Endodermal cell (in vitro differentiated cells): Measurements from ENCODE around the gene RNF38. TPM values are rescaled to one million over a fixed set of nuclear protein-coding genes. Genes with fewer than 3 reads are reported as not detected.
"Not testable (repeated sequence)": the region's sequence is repeated elsewhere in the genome, so short reads cannot be mapped to it uniquely, and the experiment has no call there.

Experiments used
- DNase-seq: peaks from one replicate; pipeline ENCODE4 v3.0.0-alpha.2; 2017
- H3K27ac ChIP-seq: 2 replicates; pipeline ENCODE4 v1.5.1; 2013; ENCODE audit warnings: mild to moderate bottlenecking, low read depth, low read length, moderate library complexity
- H3K27me3 ChIP-seq: 2 replicates; pipeline ENCODE4 v1.6.1; 2013; ENCODE audit warnings: mild to moderate bottlenecking, low read length, moderate library complexity; ENCODE audit not compliant: insufficient read depth, control insufficient read depth, poor library complexity, severe bottlenecking
- H3K36me3 ChIP-seq: 2 replicates; pipeline ENCODE4 v1.7.0; 2013; ENCODE audit warnings: mild to moderate bottlenecking, low read length, moderate library complexity; ENCODE audit not compliant: control insufficient read depth, insufficient read depth
- H3K4me1 ChIP-seq: one replicate; pipeline ENCODE4 v1.7.0; 2013; ENCODE audit warnings: low read length; ENCODE audit not compliant: control insufficient read depth, insufficient read depth
- H3K4me3 ChIP-seq: 2 replicates; pipeline ENCODE4 v1.5.1; 2013; ENCODE audit warnings: mild to moderate bottlenecking, low read length, moderate library complexity
- H3K9ac ChIP-seq: 2 replicates; pipeline ENCODE4 v1.6.1; 2013; ENCODE audit warnings: mild to moderate bottlenecking, low read length, moderate library complexity; ENCODE audit not compliant: poor library complexity, severe bottlenecking; ENCODE audit errors: extremely low read depth
- H3K9me3 ChIP-seq: 2 replicates; pipeline ENCODE4 v1.6.1; 2013; ENCODE audit warnings: mild to moderate bottlenecking, low read length, moderate library complexity; ENCODE audit not compliant: control insufficient read depth
- H3K27ac Mint-ChIP-seq: 2 replicates; pipeline ENCODE4 v1.8.0; 2020; ENCODE audit warnings: mixed read lengths
- H3K27me3 Mint-ChIP-seq: 2 replicates; pipeline ENCODE4 v1.8.0; 2021; ENCODE audit warnings: mild to moderate bottlenecking, mixed read lengths; ENCODE audit not compliant: insufficient read depth
- H3K36me3 Mint-ChIP-seq: 2 replicates; pipeline ENCODE4 v1.8.0; 2020; ENCODE audit warnings: low read depth, mixed read lengths
- H3K4me1 Mint-ChIP-seq: 2 replicates; pipeline ENCODE4 v1.8.0; 2020; ENCODE audit warnings: mixed read lengths
- H3K4me3 Mint-ChIP-seq: 2 replicates; pipeline ENCODE4 v1.8.0; 2020; ENCODE audit warnings: mild to moderate bottlenecking, moderate library complexity, mixed read lengths
- H3K9me3 Mint-ChIP-seq: 2 replicates; pipeline ENCODE4 v1.8.0; 2020; ENCODE audit warnings: mild to moderate bottlenecking, mixed read lengths
- WGBS, 2 experiments: methylation state at CpG; one replicate each; pipeline versions ENCODE4 v1.1.5 to v1.1.7; 2013; ENCODE audit warnings: missing lambda C conversion rate in 2 of 2, mixed read lengths in 1 of 2; ENCODE audit not compliant: insufficient coverage in 1 of 2, insufficient read length in 1 of 2; 5-methylcytosine and 5-hydroxymethylcytosine counted together
- total RNA-seq, 2 donors: library from RNA; stranded (reverse); fragmentation: NEBNext Ultra II Directional in 1 of 2; extraction: Animal tissue kit (Norgen Biotek cat#: 25700) in 1 of 2; gene quantifications; 2 replicates in 1 of 2; 3 replicates in 1 of 2; pipeline ENCODE4 v1.2.1, GENCODE V29; 2021
- TF ChIP-seq, protein P1 (sequence below): fragments of 200-600 bp; sonication (generic); conservative IDR thresholded peaks from 2 replicates; pipeline ENCODE4 v1.5.0; 2021; ENCODE audit warnings: antibody characterized with exemption, mild to moderate bottlenecking

RNF38 gene
- total RNA-seq, 2 donors from 2014 or later: 47.5 to 49.7 TPM

DNA sequence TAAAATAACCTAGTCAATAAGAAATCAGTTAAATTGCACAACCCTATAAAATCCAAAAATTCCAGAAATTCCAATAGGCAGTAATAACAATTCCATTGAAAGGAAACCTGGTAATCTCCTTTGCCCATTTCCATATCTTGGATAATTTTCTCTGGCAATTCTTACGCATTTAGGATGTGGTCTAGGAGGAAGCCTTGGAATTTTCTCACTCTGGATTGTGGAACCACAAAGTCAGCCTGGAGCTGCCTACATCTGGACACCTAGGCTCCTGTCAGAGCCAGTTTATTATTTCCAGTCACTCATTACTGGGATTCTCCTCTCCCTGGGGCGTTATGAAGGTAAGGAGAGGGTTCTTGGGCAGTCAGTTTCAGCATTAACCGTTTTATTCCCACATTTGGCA, 101.5 kb downstream of the RNF38 start:
- Mint-ChIP-seq H3K27ac (peak overlapping the region; percentile 50), H3K27me3 (peaks cover 1% of the 10 kb centered on the region), H3K36me3 (peaks cover 10% of the 10 kb centered on the region), H3K4me1 (peaks cover 7% of the 10 kb centered on the region), H3K4me3 (no peak overlapping the region), H3K9me3 (no peaks in the 10 kb centered on the region)
- 85 to 96% methylated on average over 3 of the region's 3 CpGs for WGBS, 2 experiments
- no peaks in the 10 kb centered on the region for H3K9me3 ChIP-seq
- no peak overlapping the region for H3K4me3 ChIP-seq
- TF ChIP-seq, protein P1, sequence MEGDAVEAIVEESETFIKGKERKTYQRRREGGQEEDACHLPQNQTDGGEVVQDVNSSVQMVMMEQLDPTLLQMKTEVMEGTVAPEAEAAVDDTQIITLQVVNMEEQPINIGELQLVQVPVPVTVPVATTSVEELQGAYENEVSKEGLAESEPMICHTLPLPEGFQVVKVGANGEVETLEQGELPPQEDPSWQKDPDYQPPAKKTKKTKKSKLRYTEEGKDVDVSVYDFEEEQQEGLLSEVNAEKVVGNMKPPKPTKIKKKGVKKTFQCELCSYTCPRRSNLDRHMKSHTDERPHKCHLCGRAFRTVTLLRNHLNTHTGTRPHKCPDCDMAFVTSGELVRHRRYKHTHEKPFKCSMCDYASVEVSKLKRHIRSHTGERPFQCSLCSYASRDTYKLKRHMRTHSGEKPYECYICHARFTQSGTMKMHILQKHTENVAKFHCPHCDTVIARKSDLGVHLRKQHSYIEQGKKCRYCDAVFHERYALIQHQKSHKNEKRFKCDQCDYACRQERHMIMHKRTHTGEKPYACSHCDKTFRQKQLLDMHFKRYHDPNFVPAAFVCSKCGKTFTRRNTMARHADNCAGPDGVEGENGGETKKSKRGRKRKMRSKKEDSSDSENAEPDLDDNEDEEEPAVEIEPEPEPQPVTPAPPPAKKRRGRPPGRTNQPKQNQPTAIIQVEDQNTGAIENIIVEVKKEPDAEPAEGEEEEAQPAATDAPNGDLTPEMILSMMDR: no peak
- no peak overlapping the region for H3K27ac ChIP-seq
- no peaks in the 10 kb centered on the region for H3K27me3 ChIP-seq
- H3K4me1 ChIP-seq: peaks cover 5% of the 10 kb centered on the region
- DNase-seq: no peak
- H3K36me3 ChIP-seq: peaks cover 4% of the 10 kb centered on the region
- no peak overlapping the region for H3K9ac ChIP-seq

DNA sequence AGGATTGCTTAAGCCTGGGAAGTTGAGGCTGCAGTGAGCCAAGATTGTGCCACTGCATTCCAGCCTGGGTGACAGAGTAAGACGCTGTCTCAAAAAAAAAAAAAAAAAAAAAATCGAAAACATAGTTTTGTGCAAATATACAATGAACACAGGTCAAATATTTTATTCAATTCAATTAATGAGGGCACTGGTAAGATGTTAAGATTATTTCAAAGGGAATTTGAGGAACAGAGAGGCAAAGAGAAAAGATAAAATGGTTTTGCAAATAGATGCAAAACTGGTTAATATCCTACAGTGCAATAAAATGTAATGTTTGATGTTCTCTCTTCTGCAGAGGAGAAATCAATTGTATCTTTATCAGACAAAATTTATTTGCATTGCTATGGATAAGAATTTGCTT, 102.3 kb downstream of the RNF38 start:
- H3K4me3 Mint-ChIP-seq: no peak overlapping the region
- Histone ChIP-seq H3K4me3 (no peak overlapping the region), H3K36me3 (peaks cover 4% of the 10 kb centered on the region), H3K9me3 (no peaks in the 10 kb centered on the region), H3K27me3 (no peaks in the 10 kb centered on the region), H3K9ac (no peak overlapping the region), H3K4me1 (peaks cover 5% of the 10 kb centered on the region), H3K27ac (no peak overlapping the region)
- DNase-seq: no peak
- TF ChIP-seq, protein P1: no peak
- no peak overlapping the region for H3K27ac Mint-ChIP-seq
- H3K4me1 Mint-ChIP-seq: peaks cover 10% of the 10 kb centered on the region
- peaks cover 10% of the 10 kb centered on the region for H3K36me3 Mint-ChIP-seq
- 100% methylated on average over 1 of the region's 2 CpGs; no CpG with 5 or more reads in 1 of the 2 experiments for WGBS, 2 experiments
- peaks cover under 1% of the 10 kb centered on the region for H3K27me3 Mint-ChIP-seq
- no peaks in the 10 kb centered on the region for H3K9me3 Mint-ChIP-seq

DNA sequence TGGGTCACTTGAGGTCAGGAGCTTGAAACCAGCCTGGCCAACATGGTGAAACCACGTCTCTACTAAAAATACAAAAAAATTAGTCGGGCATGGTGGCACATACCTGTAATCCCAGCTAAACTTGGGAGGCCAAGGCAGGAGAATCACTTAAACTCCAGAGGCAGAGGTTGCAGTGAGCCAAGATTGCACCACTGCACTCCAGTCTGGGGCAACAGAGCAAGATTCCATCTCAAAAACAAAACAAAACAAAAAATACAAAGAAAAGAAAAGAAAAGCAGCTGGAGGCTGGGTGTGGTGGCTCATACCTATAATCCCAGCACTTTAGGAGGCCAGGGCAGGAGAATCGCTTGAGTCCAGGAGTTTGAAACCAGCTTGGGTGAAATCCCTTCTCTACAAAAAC, 105.1 kb downstream of the RNF38 start:
- H3K9me3 ChIP-seq, H3K9ac ChIP-seq, H3K4me3 Mint-ChIP-seq, H3K4me3 ChIP-seq, H3K27me3 Mint-ChIP-seq, H3K9me3 Mint-ChIP-seq, H3K27ac ChIP-seq, DNase-seq, H3K4me1 ChIP-seq, H3K27ac Mint-ChIP-seq, H3K36me3 Mint-ChIP-seq, H3K27me3 ChIP-seq, H3K36me3 ChIP-seq: not testable (repeated sequence)
- H3K4me1 Mint-ChIP-seq: peaks cover 17% of the 10 kb centered on the region
- 90 to 93% methylated on average over 2 to 3 of the region's 3 CpGs for WGBS, 2 experiments

DNA sequence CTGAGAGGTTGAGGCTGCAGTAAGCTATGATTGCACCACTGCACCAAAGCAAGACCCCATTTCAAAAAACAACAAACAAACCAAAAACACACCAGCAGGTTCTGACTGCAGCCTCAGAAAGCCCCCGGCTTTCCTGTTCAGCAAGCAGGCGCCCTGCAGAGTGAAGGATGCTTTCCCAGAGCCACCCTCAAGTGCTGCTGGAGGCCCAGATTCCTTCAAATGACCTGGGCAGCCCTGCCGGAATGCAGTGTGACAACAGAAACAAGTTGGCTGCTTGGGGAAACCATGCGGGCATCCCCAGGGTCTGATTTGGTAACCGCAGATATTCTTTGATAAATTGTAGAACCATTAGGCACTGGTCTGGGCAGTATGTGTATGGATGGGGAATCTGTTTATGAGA, 106.2 kb downstream of the RNF38 start:
- Mint-ChIP-seq H3K27ac (no peak overlapping the region), H3K4me1 (peaks cover 17% of the 10 kb centered on the region), H3K27me3 (no peaks in the 10 kb centered on the region), H3K9me3 (no peaks in the 10 kb centered on the region), H3K4me3 (no peak overlapping the region), H3K36me3 (peaks cover 2% of the 10 kb centered on the region)
- TF ChIP-seq, protein P1: no peak
- WGBS, 2 experiments: 65 to 82% methylated on average over 5 of the region's 5 CpGs
- DNase-seq: peak; percentile 54
- Histone ChIP-seq H3K4me3 (no peak overlapping the region), H3K4me1 (peaks cover 5% of the 10 kb centered on the region), H3K9me3 (no peaks in the 10 kb centered on the region), H3K27ac (no peak overlapping the region), H3K27me3 (no peaks in the 10 kb centered on the region), H3K9ac (no peak overlapping the region), H3K36me3 (peaks cover under 1% of the 10 kb centered on the region)
